Fibroblast of skin of left quadriceps (primary cell): ENCODE data around the gene UBAC2.
"Not testable (repeated sequence)": the region's sequence is repeated elsewhere in the genome, so short reads cannot be mapped to it uniquely, and the experiment has no call there.

Experiments used
- DNase-seq, 2 experiments: peaks; one replicate each; pipeline ENCODE4 v3.0.0-alpha.2; 2013; ENCODE audit warnings: low read depth in 2 of 2

UBAC2 gene

GRCh38 chr13:99377641-99378040, 177.0 kb downstream of the UBAC2 start:
- DNase-seq, result no peak

DNA sequence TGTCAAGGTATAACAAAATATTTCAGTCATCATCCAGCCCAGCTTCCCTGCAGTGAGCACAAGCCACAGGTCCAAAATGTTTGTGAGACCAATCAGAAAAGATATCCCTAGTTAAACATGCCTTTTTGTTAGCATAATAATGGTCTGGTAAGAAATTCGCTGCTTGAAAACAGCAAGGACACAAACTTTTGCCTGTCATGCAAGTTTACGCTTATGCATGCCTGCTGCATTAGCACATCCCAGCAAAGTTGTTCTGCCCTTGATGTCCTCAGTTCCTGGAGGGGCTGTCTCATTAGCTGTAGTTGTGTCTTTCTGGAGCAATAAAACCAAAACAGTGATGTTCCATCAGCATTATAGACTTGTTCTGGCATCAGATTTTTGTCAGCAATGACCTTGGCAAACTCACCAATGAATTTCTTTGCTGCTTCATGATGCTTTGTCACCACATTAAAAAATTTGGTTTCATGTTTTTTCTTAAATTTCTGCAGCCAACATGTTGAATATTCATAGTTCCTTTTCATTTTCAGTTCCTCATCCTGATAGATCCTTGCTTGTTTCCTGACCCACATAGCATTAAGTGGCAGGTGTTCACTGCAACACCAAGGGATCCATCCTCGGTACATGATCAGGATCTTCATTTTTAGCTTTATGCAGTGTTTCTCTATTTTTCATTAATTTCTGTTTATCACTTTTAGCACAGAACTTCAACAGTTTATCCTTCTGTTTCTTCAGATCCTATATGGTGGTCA, 178.5 kb downstream of the UBAC2 start:
- DNase-seq, result no peak

DNA sequence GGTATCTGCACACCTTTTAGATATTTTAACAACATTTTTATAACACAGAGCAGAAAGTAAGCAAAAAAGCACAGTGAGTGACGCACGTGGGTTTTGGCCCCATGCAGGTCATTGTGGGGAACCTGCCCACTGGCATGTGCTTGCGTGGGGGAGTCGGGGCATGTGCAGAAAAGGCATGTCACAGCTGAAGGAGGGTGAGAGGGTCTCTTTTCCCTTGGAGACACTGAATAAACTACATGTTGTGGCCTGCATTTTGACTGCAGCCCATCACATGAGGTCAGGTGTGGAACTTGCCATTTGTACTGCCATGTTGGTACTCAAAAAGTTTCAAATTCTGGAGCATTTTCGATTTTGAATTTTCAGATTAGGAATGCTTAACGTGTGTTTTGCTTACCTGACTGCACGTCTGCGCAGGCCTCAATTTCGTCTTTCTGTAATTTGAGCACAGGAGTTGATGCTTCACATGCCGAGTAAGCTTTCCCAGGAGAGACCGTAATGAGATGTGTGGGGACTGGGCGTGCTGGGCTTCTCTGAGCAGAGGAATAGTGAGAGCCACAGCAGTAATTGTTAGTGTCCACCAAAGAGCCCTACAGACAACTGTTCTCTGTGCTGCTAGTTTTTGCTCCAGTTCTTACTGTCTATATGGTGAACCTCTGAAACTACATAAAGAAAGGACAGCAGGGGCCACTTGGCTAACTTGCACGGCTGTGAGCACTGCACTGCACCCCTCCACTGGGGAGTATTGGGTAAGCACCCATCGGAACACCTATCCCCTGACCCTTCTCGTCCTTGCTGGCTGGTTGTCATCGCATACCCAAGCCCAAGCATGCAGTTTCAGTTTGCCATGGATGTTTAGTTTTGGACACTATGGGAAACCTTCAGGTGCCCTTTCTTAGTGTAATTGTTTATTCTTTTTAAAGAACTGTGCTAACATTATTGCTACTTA, 179.5 kb downstream of the UBAC2 start:
- no peak for DNase-seq

DNA sequence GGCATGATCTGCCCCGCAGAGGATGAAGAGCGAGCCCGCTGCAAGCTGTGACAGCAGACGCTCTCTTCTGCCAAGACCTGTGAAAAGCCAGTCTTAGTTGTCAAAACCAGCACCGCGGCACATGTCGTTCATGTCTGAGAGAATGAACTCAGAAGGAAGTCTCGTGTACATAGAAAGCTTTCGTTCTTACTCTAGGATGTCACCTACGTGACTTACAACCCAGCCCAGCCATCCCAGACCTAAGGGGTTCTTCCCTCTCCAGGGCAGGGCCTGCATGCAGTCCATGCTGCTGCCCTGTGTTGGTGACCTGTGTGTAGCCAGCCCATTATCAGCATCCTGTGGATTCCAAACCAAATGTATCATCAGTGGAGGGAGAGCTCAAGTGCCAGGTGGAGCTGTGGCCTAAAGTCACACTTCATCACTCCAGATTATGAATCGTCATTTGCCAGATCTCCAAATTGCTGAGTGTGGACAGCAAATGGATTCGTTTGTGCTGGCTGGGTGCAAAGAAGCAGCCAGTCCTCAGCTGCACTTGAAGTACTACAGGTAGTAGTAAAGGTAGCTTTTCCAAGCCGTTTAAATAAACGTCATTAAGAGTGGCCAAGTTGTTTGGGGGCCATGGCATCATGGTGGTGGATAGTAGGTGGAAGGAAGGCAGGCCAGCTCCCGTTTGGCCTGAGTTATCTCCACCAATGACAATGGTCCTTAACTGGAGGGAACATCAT, 180.4 kb downstream of the UBAC2 start:
- DNase-seq, result no peak

DNA sequence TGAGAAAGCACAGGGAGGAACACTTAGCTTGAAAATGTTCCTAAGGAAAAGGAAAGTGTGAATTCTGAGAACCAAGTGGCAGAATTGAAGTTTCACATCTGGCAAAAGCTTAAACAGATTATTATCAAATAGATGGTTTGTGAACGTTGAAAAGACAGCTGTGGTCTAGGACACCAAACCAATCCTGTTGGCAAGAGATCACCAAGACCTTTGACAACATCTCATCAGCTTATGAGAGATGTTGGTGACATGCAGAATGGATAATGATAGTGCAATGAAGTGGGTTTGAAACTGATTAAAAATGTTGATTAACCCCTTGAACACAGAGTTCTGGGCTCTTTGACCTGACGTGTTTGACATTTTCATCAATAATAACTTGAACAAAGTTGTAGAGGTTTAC, 181.1 kb downstream of the UBAC2 start:
- no peak for DNase-seq

DNA sequence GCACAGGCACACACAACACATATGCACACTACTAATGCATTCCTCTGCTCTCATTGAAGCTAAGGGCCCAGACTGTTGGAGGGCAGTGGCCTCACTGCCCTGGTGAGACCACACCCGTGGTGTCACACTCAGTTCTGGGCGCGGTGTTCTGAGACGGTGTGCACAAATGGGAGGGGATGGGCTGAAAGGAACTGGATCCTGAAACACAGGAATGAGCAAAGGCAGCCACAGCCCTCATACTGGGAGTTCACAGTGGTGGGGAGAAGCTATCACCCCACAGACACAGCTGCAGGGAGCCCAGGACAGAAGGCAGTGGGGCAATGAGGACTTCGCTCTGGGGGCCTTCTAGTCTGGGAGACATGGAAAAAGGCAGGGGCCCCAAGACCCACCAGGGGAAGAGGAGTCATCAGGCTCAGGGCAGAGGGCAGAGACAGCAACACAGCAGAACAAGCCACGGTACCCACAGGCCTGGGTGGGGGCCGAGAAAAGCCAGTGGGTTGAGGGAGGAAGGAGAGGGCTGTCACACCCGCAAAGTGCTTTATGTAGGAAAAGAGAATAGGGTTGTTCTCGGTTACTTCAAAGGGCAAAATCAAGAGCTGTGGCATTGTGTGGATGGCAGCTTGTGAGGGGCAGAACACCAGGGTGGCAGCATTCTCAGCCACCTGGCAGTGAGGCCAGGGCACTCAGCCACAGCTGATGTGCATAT, 181.9 kb downstream of the UBAC2 start:
- DNase-seq, result no peak

DNA sequence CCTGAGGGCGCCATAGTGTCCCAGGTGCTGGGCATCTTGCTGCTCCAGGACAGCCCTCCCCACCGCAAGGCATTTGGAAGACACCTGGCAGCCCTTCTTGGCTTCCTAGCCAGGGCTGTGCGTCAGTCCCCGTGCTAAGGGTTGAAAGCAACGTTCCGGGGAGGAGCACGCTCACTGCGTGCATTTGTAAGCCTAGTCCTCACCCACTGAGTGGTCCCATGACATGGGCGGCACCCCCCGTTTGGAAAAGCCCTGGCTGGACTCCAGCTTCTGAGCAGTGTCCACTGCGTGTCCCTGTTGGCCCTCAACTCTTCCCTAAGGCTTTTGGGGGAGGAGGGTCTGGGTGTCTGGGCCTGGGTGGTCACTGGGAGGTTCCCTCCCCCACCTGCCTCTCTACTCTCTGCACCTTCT, 182.9 kb downstream of the UBAC2 start:
- DNase-seq, result no peak

DNA sequence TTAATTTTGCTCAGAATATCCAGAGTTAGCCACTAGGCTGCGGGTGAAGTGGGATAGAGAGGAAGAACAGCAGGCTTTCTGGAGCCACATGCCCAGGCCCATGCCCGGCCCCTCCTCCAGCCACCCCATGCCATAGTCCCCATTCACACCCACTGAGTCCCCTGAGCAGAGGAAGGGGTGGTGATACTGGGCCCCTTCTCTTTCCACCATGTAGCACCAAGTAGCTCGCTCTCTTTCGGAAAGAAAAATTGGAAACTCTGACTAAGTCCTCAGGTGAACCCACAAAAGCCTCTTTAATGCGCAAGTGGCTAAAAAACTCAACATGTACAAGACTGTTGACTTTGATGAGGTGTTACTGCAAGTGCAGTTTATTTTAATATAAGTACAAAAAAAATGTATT, 183.3 kb downstream of the UBAC2 start:
- no peak for DNase-seq

GRCh38 chr13:99384468-99384867, 183.8 kb downstream of the UBAC2 start:
- no peak for DNase-seq

DNA sequence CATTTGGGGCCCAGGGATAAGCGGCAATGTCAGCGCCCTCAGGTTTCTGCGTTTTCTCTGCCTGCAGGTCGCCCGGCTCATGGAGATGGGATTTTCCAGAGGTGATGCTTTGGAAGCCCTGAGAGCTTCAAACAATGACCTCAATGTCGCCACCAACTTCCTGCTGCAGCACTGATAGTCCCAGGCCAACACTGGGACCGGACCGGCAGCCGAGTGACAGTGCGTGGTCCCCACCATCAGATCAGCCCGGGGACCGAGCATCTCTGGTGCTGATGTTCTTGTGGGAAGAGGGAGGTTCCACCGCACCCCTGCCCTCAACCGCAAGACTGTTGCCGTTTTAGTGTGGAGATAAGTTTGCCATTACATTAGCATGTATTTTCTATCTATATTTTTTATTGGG, 184.5 kb downstream of the UBAC2 start:
- DNase-seq, result no peak

GRCh38 chr13:99385940-99386339, 185.3 kb downstream of the UBAC2 start:
- no peak for DNase-seq

- no peak for DNase-seq
Observed at GRCh38 chr13:99386495-99386894, 185.8 kb downstream of the UBAC2 start.

DNA sequence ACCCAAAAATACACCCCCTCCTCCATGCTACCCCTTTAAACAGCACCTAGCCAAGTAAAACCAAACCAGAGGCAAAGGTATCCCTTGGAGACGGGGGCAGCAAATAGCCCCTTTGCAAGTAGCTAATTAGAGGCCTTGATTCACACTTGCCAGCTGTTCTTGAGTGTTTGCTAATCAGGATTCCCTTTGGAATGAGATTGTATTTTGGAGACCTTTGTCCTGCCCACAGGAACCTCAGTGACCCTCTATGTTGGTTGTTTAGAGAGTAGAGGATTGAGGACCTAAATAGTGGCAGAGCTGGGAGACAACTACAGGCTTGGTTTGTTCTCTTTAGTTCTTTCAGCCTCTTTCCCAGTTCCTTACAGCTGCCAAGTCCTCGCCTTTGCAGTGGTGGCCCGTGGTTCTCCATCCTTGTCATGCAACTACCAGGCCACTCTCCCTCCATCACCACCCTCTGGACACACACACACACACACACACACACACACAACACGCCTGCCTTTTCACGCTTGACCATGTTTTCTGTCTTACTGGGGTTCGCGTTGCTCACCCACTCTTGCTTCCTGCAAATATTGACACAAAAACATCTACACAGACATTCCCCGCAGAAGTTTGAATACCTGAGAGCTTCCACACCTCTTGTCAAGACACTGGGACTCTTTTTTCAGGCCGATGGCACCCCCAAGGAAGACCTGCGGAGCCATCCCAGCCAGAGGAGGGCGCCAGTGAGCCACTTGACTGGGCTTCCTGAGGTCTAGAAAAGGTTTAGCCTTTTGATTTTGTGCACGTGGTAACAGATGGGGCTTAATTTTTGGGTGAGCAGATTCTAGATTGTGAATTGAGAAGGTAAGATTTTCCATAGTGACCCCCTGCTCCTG, 186.5 kb downstream of the UBAC2 start:
- no peak for DNase-seq

- no peak for DNase-seq
Observed at GRCh38 chr13:99388334-99388923, 187.8 kb downstream of the UBAC2 start.

DNA sequence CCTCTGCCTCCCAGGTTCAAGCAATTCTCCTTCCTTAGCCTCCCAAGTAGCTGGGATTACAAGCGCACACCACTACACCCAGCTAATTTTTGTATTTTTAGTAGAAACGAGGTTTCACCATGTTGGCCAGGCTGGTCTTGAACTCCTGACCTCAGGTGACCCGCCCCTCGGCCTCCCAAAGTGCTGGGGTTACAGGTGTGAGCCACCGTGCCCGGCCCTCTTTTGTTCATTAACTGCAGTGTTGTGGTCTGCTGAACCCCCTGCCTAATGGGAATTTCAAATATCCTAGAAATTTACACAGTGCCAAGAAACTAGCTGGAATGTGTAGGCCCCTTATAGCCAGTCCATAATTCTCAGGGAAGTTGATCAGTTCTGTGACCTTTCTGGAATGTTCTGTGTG, 188.4 kb downstream of the UBAC2 start:
- DNase-seq, result not testable (repeated sequence)

DNA sequence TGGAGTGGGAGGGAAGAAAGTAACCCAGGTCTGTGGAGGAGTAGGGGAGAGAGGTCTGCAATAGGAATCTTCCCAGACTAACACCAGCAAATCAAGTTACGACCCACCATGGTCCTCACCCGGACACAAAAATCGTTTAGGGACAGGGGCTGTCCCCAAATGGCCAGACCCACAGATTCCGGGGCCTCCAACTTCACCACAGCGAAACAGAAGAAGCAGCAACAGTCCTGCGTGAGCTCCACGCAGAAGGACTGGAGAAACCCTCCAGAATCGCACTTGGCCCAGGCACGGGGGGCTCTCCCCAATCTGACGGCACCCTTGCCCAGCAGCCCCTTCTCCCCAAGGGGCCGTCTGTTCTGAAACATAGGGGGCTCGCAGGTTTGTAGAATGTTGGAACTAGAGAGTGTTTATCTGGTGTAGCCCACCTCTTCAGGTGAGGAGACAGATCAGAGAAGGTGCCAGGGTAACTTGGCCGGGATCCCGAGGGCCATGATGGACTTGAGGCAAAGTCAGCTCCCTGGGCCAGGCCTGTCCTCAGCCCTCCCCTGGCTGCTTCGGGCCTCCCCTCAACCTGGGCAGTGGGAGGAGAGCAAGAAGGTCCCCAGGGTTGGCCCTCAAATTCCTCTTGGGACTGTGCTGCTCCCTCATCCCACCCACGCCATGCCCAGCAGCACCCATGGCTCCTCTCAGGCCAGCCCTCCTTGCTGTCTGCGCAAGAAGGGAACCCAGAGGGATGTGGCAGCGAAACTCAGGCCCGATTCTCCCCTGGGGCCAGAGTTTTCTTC, 189.1 kb downstream of the UBAC2 start:
- DNase-seq, result no peak

DNA sequence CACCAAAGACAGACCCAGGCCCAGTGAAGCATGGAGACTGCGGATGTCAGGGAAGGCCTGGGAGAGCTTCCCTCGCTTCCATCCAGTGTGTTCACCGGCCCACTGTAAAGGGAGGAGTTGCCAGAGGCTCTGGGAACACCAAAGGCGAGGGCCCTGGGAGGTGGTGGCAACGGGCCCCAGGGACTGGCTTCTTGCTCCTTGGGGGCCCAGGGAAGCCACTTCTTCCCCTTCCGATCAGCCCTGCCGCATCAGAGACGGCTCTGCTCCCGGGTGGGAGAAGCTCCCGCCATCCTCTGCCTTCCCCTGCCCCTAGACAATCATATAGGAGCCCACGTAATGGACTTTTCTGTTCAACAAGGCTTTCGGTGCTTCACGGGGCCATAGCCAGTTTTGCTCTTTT, 189.9 kb downstream of the UBAC2 start:
- no peak for DNase-seq

DNA sequence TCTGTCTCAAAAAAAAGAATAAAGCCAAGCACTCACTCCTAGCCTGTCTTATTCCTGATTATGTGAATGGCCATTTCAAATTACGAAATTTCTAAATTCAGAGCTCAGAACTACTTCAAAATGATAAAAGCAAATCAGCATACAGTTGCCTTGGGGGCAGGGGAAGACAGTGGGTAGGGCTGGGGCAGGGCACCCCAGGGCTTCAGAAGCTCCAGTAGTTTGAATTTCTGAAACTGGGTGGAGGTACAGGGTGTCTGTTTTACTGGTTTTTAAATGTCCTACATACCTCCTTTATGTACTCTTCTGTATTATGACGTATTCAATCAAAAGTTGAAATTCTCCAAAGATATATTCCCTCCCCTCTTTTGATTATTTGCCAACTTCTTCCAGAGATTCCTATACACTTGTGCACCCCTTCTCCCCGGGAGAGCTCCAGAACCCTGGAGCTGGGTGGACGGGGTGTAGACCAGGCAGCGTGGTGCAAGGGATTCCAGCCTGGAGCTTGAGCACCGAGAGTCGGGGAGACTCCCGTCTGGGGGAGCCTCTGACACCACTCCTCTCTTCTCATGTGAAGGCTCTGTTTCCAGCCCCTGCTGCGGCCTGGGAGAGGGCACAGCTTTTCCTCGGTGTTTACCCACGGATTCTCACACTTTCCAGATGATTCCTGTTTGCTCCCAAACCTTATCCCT, 191.3 kb downstream of the UBAC2 start:
- no peak for DNase-seq
